ENCODE measurements around the gene CDCA4. TPM values are rescaled to one million over a fixed set of nuclear protein-coding genes. Genes with fewer than 3 reads are reported as not detected.
"Not testable (repeated sequence)": the region's sequence is repeated elsewhere in the genome, so short reads cannot be mapped to it uniquely, and the experiment has no call there.

Gene CDCA4
- total RNA-seq, 6 experiments from 2014 or later, result 11.6 to 20.3 (median 18.4) TPM

- no peak for TF ChIP-seq CTCF (IDR thresholded peaks at IDR 0.05)
- H3K4me3 Mint-ChIP-seq, result no peak overlapping the region
- H3K4me1 Mint-ChIP-seq (ENCODE audit: low read depth), result peaks cover 22% of the 10 kb centered on the region
- DNase-seq, result no peak
- 0 out of 2 replicates have a peak overlapping the region, but pooled peaks have one; percentile 36 for H3K27ac Mint-ChIP-seq
- H3K27me3 Mint-ChIP-seq (ENCODE audit: insufficient read depth), result no peaks in the 10 kb centered on the region; the same call in none of the 2 replicates
- H3K9me3 Mint-ChIP-seq, result no peaks in the 10 kb centered on the region
- H3K36me3 Mint-ChIP-seq (ENCODE audit: low read depth), result no peaks in the 10 kb centered on the region
Observed at GRCh38 chr14:105067140-105067968, 46.5 kb upstream of the CDCA4 start.

- H3K27me3 Mint-ChIP-seq (ENCODE audit: insufficient read depth), result no peaks in the 10 kb centered on the region; the same call in none of the 2 replicates
- DNase-seq, result no peak
- no peak overlapping the region for H3K4me3 Mint-ChIP-seq
- H3K4me1 Mint-ChIP-seq (ENCODE audit: low read depth), result peaks cover 22% of the 10 kb centered on the region
- no peaks in the 10 kb centered on the region for H3K36me3 Mint-ChIP-seq (ENCODE audit: low read depth)
- H3K27ac Mint-ChIP-seq, result no peak overlapping the region
- no peaks in the 10 kb centered on the region for H3K9me3 Mint-ChIP-seq
- no peak for TF ChIP-seq CTCF (IDR thresholded peaks at IDR 0.05)
Observed at GRCh38 chr14:105066240-105067071, 45.6 kb upstream of the CDCA4 start.

- TF ChIP-seq CTCF (IDR thresholded peaks at IDR 0.05), result no peak
- H3K4me1 Mint-ChIP-seq (ENCODE audit: low read depth), result peaks cover 20% of the 10 kb centered on the region
- DNase-seq, result no peak
- no peak within 1 kb of the TSS for H3K27ac Mint-ChIP-seq
- H3K27me3 Mint-ChIP-seq (ENCODE audit: insufficient read depth), result no peaks in the 10 kb centered on the region; the same call in none of the 2 replicates
- no peaks in the 10 kb centered on the region for H3K9me3 Mint-ChIP-seq
- H3K4me3 Mint-ChIP-seq, result no peak within 1 kb of the TSS
- no peaks in the 10 kb centered on the region for H3K36me3 Mint-ChIP-seq (ENCODE audit: low read depth)
Observed at GRCh38 chr14:105065280-105066228, 44.7 kb upstream of the CDCA4 start, which contains the start of gene GPR132. TSS of gene GPR132 (minus strand) at chr14:105065430. CDS start at chr14:105055420, 10,010 bp downstream.

GRCh38 chr14:105064721-105065143 lies 43.8 kb upstream of the CDCA4 start:
- no peak overlapping the region for H3K4me3 Mint-ChIP-seq
- H3K27me3 Mint-ChIP-seq (ENCODE audit: insufficient read depth), result peaks cover 2% of the 10 kb centered on the region
- no peak overlapping the region for H3K27ac Mint-ChIP-seq
- TF ChIP-seq CTCF (IDR thresholded peaks at IDR 0.05), result no peak
- DNase-seq, result no peak
- H3K4me1 Mint-ChIP-seq (ENCODE audit: low read depth), result peaks cover 12% of the 10 kb centered on the region
- H3K9me3 Mint-ChIP-seq, result no peaks in the 10 kb centered on the region
- no peaks in the 10 kb centered on the region for H3K36me3 Mint-ChIP-seq (ENCODE audit: low read depth)

GRCh38 chr14:105064001-105064400 lies 43.1 kb upstream of the CDCA4 start:
- no peak for TF ChIP-seq CTCF (IDR thresholded peaks at IDR 0.05)
- Mint-ChIP-seq H3K36me3 (ENCODE audit: low read depth) (no peaks in the 10 kb centered on the region), H3K9me3 (no peaks in the 10 kb centered on the region), H3K4me3 (no peak overlapping the region), H3K4me1 (ENCODE audit: low read depth) (peaks cover 8% of the 10 kb centered on the region), H3K27ac (no peak overlapping the region), H3K27me3 (ENCODE audit: insufficient read depth) (peaks cover 4% of the 10 kb centered on the region)
- DNase-seq, result no peak

- H3K27ac Mint-ChIP-seq; DNase-seq; H3K4me1 Mint-ChIP-seq (ENCODE audit: low read depth); H3K4me3 Mint-ChIP-seq; H3K9me3 Mint-ChIP-seq; H3K36me3 Mint-ChIP-seq (ENCODE audit: low read depth); H3K27me3 Mint-ChIP-seq (ENCODE audit: insufficient read depth): not testable (repeated sequence)
Observed at GRCh38 chr14:105063506-105063905, 42.6 kb upstream of the CDCA4 start.
